CD4-positive, alpha-beta memory T cell (primary cell): ENCODE results near the gene EXOC6B. TPM values are rescaled to one million over a fixed set of nuclear protein-coding genes. Genes with fewer than 3 reads are reported as not detected.

Experiments used
- CTCF ChIA-PET: fragments of 350-600 bp; sonication (Branson Sonifier 250); formaldehyde crosslinking; loops from one replicate; lab custom pipeline; 2021; ENCODE audit warnings: inconsistent platforms; ENCODE audit not compliant: partially characterized antibody; lab: Charles Lee
- POLR2A ChIA-PET: fragments of 350-600 bp; sonication (Branson Sonifier 250); formaldehyde crosslinking; loops from one replicate; lab custom pipeline; 2021; ENCODE audit not compliant: partially characterized antibody; lab: Charles Lee
- DNase-seq, 5 donors: peaks; one replicate each; pipeline versions ENCODE4 v3.0.0 to v3.0.0-alpha.2; 2020 to 2022; ENCODE audit warnings: mixed read lengths in 1 of 5
- H3K27ac ChIP-seq: one replicate; pipeline ENCODE4 v1.7.0; 2013; ENCODE audit warnings: low read depth, low read length
- H3K27me3 ChIP-seq: 2 replicates; pipeline ENCODE4 v1.7.0; 2013; ENCODE audit warnings: mild to moderate bottlenecking, low read length, moderate library complexity; ENCODE audit not compliant: insufficient read depth
- H3K36me3 ChIP-seq: 2 replicates; pipeline ENCODE4 v1.7.0; 2013; ENCODE audit warnings: mild to moderate bottlenecking, low read length, moderate library complexity; ENCODE audit not compliant: insufficient read depth
- H3K4me1 ChIP-seq: 2 replicates; pipeline ENCODE4 v1.7.0; 2013; ENCODE audit warnings: mild to moderate bottlenecking, low read length, moderate library complexity; ENCODE audit not compliant: insufficient read depth
- H3K4me3 ChIP-seq, 2 donors: one replicate each; pipeline ENCODE4 v1.7.0; 2013; ENCODE audit warnings: low read length in 2 of 2, mild to moderate bottlenecking in 1 of 2
- H3K9me3 ChIP-seq, 2 donors: one replicate each; pipeline ENCODE4 v1.7.0; 2013; ENCODE audit warnings: low read length in 2 of 2, control low read depth in 1 of 2; ENCODE audit not compliant: control insufficient read depth in 1 of 2
- H3K27ac Mint-ChIP-seq, 7 donors: one replicate each; pipeline ENCODE4 v1.8.0; 2020 to 2021; ENCODE audit warnings: mixed read lengths in 7 of 7, mild to moderate bottlenecking in 6 of 7, inconsistent platforms in 3 of 7, moderate library complexity in 3 of 7
- H3K27me3 Mint-ChIP-seq, 2 donors: one replicate each; pipeline ENCODE4 v1.8.0; 2020 to 2021; ENCODE audit warnings: mixed read lengths in 2 of 2
- H3K36me3 Mint-ChIP-seq, 2 donors: one replicate each; pipeline ENCODE4 v1.8.0; 2020 to 2021; ENCODE audit warnings: mixed read lengths in 2 of 2, inconsistent platforms in 1 of 2, mild to moderate bottlenecking in 1 of 2
- H3K4me1 Mint-ChIP-seq, 4 donors: one replicate each; pipeline ENCODE4 v1.8.0; 2020 to 2021; ENCODE audit warnings: mixed read lengths in 4 of 4, mild to moderate bottlenecking in 1 of 4
- H3K4me3 Mint-ChIP-seq, 8 donors: one replicate each; pipeline ENCODE4 v1.8.0; 2020 to 2021; ENCODE audit warnings: mixed read lengths in 8 of 8, mild to moderate bottlenecking in 7 of 8, moderate library complexity in 6 of 8, inconsistent platforms in 3 of 8
- H3K9me3 Mint-ChIP-seq, 8 donors: one replicate each; pipeline ENCODE4 v1.8.0; 2020 to 2021; ENCODE audit warnings: mixed read lengths in 8 of 8, mild to moderate bottlenecking in 5 of 8, inconsistent platforms in 3 of 8, moderate library complexity in 1 of 8
- intact Hi-C: fragments of 100-400 bp; cut with micrococcal nuclease; formaldehyde crosslinking; loops from one replicate; pipeline ENCODE4 v1.15.1; 2023
- polyA plus RNA-seq, 2 donors: library from polyadenylated mRNA; unstranded; fragments of 300-500 nt; fragmentation: Illumina TruSeq; gene quantifications; one replicate each; pipeline ENCODE4 v1.2.3, GENCODE V29; 2021
- total RNA-seq, 2 experiments: library from RNA; stranded (reverse); gene quantifications; one replicate each; pipeline ENCODE4 v1.2.3, GENCODE V29; 2021

The EXOC6B gene
- total and polyA plus RNA-seq, 4 experiments from 2014 or later, result 1.3 to 19.8 (median 10.7) TPM

- no peaks in the 10 kb centered on the region for H3K27me3 ChIP-seq
- H3K4me1 ChIP-seq, result no peaks in the 10 kb centered on the region
- intact Hi-C loops, result no loop called here
- H3K27ac ChIP-seq, result no peak overlapping the region
- Mint-ChIP-seq H3K4me3 (no peak overlapping the region), H3K9me3 (no peaks in the 10 kb centered on the region), H3K36me3 (peaks cover 9 to 29% of the 10 kb centered on the region in 2 donors), H3K27me3 (no peaks in the 10 kb centered on the region), H3K27ac (no peak overlapping the region), H3K4me1 (no peaks in the 10 kb centered on the region)
- no peaks in the 10 kb centered on the region for H3K9me3 ChIP-seq
- CTCF ChIA-PET, result no interaction called here
- no peak for DNase-seq
- POLR2A ChIA-PET, result no interaction called here
- no peak overlapping the region for H3K4me3 ChIP-seq
- H3K36me3 ChIP-seq, result no peaks in the 10 kb centered on the region
Measured at GRCh38 chr2:72689579-72690195, 136.1 kb downstream of the EXOC6B start.

DNA sequence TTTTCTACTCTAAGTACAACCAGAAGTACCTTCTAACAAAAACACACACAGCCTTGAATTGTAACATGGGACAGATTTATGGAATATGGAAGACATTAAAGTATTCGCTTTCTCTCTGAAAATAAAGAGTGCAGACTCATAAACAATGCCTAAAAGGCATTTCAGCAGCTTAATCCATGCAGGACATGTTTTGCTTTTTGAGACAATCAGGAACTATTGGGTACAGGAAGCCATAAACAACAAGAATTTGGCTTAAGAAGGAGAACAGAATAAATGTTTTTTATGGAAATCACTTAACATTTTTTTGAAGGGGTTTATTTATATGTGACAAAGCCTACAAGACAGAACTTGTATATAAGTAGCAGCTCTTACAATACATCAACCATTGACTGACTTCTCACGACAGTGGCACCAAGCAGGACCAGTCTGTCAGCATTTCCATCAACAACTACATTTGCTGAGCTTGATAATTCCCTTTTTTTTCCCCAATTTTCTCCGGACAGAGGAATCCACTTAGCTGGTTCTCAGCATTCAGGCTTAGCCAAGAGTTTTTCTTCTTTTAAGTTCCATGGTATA lies 140.1 kb downstream of the EXOC6B start:
- Mint-ChIP-seq H3K4me3 (no peak overlapping the region), H3K4me1 (no peaks in the 10 kb centered on the region), H3K36me3 (peaks cover 4 to 16% of the 10 kb centered on the region in 2 donors), H3K9me3 (no peaks in the 10 kb centered on the region), H3K27ac (no peak overlapping the region), H3K27me3 (no peaks in the 10 kb centered on the region)
- H3K4me1 ChIP-seq, result no peaks in the 10 kb centered on the region
- no peak overlapping the region for H3K27ac ChIP-seq
- DNase-seq, result no peak
- CTCF ChIA-PET, result no interaction called here
- POLR2A ChIA-PET, result no interaction called here
- no peak overlapping the region for H3K4me3 ChIP-seq
- H3K9me3 ChIP-seq, result no peaks in the 10 kb centered on the region
- intact Hi-C loops, result no loop called here
- H3K27me3 ChIP-seq, result no peaks in the 10 kb centered on the region
- no peaks in the 10 kb centered on the region for H3K36me3 ChIP-seq

- no peaks in the 10 kb centered on the region for H3K9me3 Mint-ChIP-seq
- H3K36me3 Mint-ChIP-seq, result peaks cover 4 to 21% of the 10 kb centered on the region in 2 donors
- intact Hi-C loops, result no loop called here
- Histone ChIP-seq H3K27ac (no peak overlapping the region), H3K36me3 (no peaks in the 10 kb centered on the region), H3K4me3 (no peak overlapping the region), H3K9me3 (no peaks in the 10 kb centered on the region), H3K27me3 (no peaks in the 10 kb centered on the region), H3K4me1 (no peaks in the 10 kb centered on the region)
- no peak for DNase-seq
- ChIA-PET POLR2A (no interaction called here), CTCF (no interaction called here)
- H3K4me1 Mint-ChIP-seq, result peaks cover 0 to 2% (median 0%) of the 10 kb centered on the region in 4 donors
- no peak overlapping the region for H3K27ac Mint-ChIP-seq
- no peaks in the 10 kb centered on the region for H3K27me3 Mint-ChIP-seq
- H3K4me3 Mint-ChIP-seq, result no peak overlapping the region
Measured at GRCh38 chr2:72682061-72682460, 143.8 kb downstream of the EXOC6B start.

- Histone ChIP-seq H3K36me3 (no peaks in the 10 kb centered on the region), H3K27ac (no peak overlapping the region), H3K27me3 (no peaks in the 10 kb centered on the region), H3K4me1 (no peaks in the 10 kb centered on the region), H3K9me3 (no peaks in the 10 kb centered on the region), H3K4me3 (no peak overlapping the region)
- Mint-ChIP-seq H3K4me3 (no peak overlapping the region), H3K4me1 (peaks cover 0 to 2% (median under 1%) of the 10 kb centered on the region in 4 donors), H3K27ac (no peak overlapping the region), H3K9me3 (no peaks in the 10 kb centered on the region), H3K27me3 (no peaks in the 10 kb centered on the region), H3K36me3 (peaks cover 4 to 28% of the 10 kb centered on the region in 2 donors)
- CTCF ChIA-PET, result no interaction called here
- DNase-seq, result no peak
- intact Hi-C loops, result no loop called here
- POLR2A ChIA-PET, result no interaction called here
Measured at GRCh38 chr2:72681016-72681995, 144.5 kb downstream of the EXOC6B start.

GRCh38 chr2:72678024-72678423 lies 147.8 kb downstream of the EXOC6B start:
- H3K27me3 Mint-ChIP-seq, result no peaks in the 10 kb centered on the region
- no peaks in the 10 kb centered on the region for H3K27me3 ChIP-seq
- ChIA-PET POLR2A (no interaction called here), CTCF (no interaction called here)
- H3K9me3 ChIP-seq, result no peaks in the 10 kb centered on the region
- peaks cover 0 to 5% (median under 1%) of the 10 kb centered on the region in 4 donors for H3K4me1 Mint-ChIP-seq
- no peak overlapping the region for H3K4me3 ChIP-seq
- no peaks in the 10 kb centered on the region for H3K36me3 ChIP-seq
- intact Hi-C loops, result no loop called here
- H3K27ac Mint-ChIP-seq, result no peak overlapping the region
- no peak overlapping the region for H3K4me3 Mint-ChIP-seq
- H3K9me3 Mint-ChIP-seq, result no peaks in the 10 kb centered on the region
- H3K36me3 Mint-ChIP-seq, result peaks cover 2 to 24% of the 10 kb centered on the region in 2 donors
- DNase-seq, result no peak
- H3K27ac ChIP-seq, result no peak overlapping the region
- H3K4me1 ChIP-seq, result no peaks in the 10 kb centered on the region

DNA sequence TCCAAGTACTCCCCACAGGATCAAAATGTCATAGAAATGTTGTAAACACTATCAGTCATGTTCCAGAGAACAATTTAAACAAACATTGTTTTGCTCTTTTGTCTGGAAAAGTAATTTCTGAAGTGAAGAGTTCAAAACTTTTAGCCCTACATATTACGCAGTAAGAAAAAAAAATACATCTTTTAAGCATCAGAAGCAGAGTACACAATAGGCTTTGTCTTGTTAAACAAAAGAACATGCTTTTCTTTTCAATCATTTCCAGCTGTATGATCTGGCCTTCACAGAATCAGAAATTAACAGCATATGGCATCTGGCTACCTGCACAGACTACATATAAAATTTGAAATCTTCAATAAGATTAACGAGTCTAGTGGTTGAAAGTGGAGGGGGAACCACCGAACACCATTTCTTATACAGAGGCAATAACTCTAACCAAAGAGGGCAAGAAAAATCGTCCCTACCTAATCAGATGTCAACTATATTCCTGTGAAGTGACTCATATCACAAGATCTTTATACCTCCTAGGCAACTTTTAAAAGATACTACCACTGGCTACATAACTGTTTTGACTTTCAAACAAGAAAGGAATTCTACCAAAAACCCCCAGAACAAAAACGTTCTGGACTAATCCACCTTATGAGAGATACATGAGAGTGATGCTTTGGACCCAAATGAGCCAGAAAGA lies 149.3 kb downstream of the EXOC6B start:
- intact Hi-C loops, result no loop called here
- H3K4me3 Mint-ChIP-seq, result no peak overlapping the region
- Histone ChIP-seq H3K9me3 (no peaks in the 10 kb centered on the region), H3K4me3 (no peak overlapping the region), H3K4me1 (no peaks in the 10 kb centered on the region), H3K36me3 (no peaks in the 10 kb centered on the region), H3K27ac (no peak overlapping the region), H3K27me3 (no peaks in the 10 kb centered on the region)
- H3K27me3 Mint-ChIP-seq, result no peaks in the 10 kb centered on the region
- DNase-seq, result no peak
- no peak overlapping the region for H3K27ac Mint-ChIP-seq
- peaks cover 0 to 4% (median 0%) of the 10 kb centered on the region in 8 donors for H3K9me3 Mint-ChIP-seq
- peaks cover 0 to 5% (median 3%) of the 10 kb centered on the region in 4 donors for H3K4me1 Mint-ChIP-seq
- ChIA-PET CTCF (no interaction called here), POLR2A (no interaction called here)
- H3K36me3 Mint-ChIP-seq, result peaks cover 4 to 32% of the 10 kb centered on the region in 2 donors
